Measurements from ENCODE around the gene NFYC. TPM values are rescaled to one million over a fixed set of nuclear protein-coding genes. Genes with fewer than 3 reads are reported as not detected.

Gene NFYC
- total RNA-seq, 1 experiment from 2014 or later = 46.5 TPM

DNA sequence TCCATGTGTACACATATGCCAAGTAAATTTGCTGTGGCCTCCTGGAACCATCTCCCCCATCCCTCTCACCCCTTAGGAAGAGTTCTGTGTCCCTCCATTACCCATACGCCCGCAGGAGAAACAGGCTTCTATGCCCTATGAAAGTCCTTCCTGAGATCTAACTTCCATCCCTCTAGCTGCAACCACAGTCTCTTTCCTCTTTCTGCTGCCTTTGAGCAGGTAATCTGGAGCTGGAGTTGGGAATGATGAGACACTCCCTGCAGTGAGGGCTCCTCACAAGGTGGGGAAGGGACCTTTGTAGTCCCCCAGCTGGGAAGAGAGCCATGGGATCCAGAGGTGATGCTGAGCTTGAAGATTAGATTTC, 90.1 kb downstream of the NFYC start:
- H3K27me3 Mint-ChIP-seq (ENCODE audit: low read depth) = peaks cover 49% of the 10 kb centered on the region
- H3K4me3 Mint-ChIP-seq = peak overlapping the region; percentile 22
- CTCF ChIA-PET = interaction anchor here (1.8 to 3.7 kb wide), 3 partner anchors 8 to 68 kb away, joined by 15 to 41 read pairs (median 18); no protein-coding TSS in a partner anchor

More for the DNA sequence above, 90.1 kb downstream of the NFYC start:
- Mint-ChIP-seq H3K36me3 (peaks cover 13% of the 10 kb centered on the region), H3K9me3 (peaks cover 10% of the 10 kb centered on the region), H3K27ac (no peak overlapping the region), H3K4me1 (peaks cover 27% of the 10 kb centered on the region)
- DNase-seq (ENCODE audit: low spot score) (no peak), ATAC-seq (no peak)
- TF ChIP-seq, protein P1, sequence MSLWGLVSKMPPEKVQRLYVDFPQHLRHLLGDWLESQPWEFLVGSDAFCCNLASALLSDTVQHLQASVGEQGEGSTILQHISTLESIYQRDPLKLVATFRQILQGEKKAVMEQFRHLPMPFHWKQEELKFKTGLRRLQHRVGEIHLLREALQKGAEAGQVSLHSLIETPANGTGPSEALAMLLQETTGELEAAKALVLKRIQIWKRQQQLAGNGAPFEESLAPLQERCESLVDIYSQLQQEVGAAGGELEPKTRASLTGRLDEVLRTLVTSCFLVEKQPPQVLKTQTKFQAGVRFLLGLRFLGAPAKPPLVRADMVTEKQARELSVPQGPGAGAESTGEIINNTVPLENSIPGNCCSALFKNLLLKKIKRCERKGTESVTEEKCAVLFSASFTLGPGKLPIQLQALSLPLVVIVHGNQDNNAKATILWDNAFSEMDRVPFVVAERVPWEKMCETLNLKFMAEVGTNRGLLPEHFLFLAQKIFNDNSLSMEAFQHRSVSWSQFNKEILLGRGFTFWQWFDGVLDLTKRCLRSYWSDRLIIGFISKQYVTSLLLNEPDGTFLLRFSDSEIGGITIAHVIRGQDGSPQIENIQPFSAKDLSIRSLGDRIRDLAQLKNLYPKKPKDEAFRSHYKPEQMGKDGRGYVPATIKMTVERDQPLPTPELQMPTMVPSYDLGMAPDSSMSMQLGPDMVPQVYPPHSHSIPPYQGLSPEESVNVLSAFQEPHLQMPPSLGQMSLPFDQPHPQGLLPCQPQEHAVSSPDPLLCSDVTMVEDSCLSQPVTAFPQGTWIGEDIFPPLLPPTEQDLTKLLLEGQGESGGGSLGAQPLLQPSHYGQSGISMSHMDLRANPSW (CRISPR knock-in tag; conservative IDR thresholded peaks at IDR 0.05; ENCODE audit: low read depth) = no peak
- TF ChIP-seq FOXJ3 (CRISPR knock-in tag; IDR thresholded peaks at IDR 0.05; ENCODE audit: borderline replicate concordance) (no peak), EMX1 (CRISPR knock-in tag; IDR thresholded peaks at IDR 0.05) (no peak), PRRX2 (CRISPR knock-in tag; IDR thresholded peaks at IDR 0.05) (no peak), CBFB (CRISPR knock-in tag; IDR thresholded peaks at IDR 0.05; ENCODE audit: low read depth) (no peak), JUN (CRISPR knock-in tag; IDR thresholded peaks at IDR 0.05) (no peak), TEAD1 (CRISPR knock-in tag; IDR thresholded peaks at IDR 0.05) (no peak), NR1H2 (CRISPR knock-in tag; IDR thresholded peaks at IDR 0.05) (no peak), ZNF317 (CRISPR knock-in tag; IDR thresholded peaks at IDR 0.05; ENCODE audit: borderline replicate concordance, low read depth) (no peak), NFYB (CRISPR knock-in tag; conservative IDR thresholded peaks at IDR 0.05; ENCODE audit: low read depth) (no peak), ESRRA (CRISPR knock-in tag; IDR thresholded peaks at IDR 0.05; ENCODE audit: borderline replicate concordance) (no peak), ZNF423 (CRISPR knock-in tag; IDR thresholded peaks at IDR 0.05) (no peak), SOX15 (CRISPR knock-in tag; IDR thresholded peaks at IDR 0.05) (no peak), OVOL2 (CRISPR knock-in tag; IDR thresholded peaks at IDR 0.05; ENCODE audit: borderline replicate concordance) (no peak)
- TF ChIP-seq, protein P2, sequence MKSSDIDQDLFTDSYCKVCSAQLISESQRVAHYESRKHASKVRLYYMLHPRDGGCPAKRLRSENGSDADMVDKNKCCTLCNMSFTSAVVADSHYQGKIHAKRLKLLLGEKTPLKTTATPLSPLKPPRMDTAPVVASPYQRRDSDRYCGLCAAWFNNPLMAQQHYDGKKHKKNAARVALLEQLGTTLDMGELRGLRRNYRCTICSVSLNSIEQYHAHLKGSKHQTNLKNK (CRISPR knock-in tag; IDR thresholded peaks at IDR 0.05) = no peak
- TF ChIP-seq, protein P3, sequence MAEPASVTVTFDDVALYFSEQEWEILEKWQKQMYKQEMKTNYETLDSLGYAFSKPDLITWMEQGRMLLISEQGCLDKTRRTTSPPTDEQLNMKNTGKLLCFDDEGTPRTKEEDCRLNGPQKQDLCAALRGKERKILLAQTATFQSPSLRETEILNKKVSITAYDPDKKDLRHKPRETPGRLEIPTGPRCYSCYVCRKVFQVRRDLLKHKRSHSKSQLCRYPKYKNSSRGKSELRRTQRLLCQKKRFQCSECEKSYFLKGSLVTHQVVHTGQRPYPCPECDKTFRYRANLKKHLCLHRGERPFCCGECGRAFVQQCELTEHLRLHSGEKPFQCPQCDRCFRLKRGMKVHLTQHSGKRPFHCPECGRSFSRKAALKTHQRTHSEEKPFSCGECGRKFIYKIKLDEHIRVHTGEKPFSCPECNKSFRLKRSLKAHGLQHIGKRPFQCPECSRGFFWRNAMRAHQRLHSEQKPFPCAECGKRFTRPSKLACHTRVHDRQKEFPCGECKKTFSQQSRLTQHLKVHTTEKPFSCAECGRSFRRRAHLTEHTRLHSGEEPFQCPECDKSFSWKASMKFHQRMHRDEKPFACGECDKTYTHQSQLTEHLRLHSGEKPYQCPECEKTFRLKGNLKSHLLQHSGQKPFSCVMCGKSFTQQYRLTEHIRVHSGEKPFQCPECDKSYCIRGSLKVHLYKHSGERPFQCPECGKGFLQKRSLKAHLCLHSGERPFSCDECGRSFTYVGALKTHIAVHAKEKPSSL (CRISPR knock-in tag; conservative IDR thresholded peaks at IDR 0.05) = no peak
- TF ChIP-seq, protein P4, sequence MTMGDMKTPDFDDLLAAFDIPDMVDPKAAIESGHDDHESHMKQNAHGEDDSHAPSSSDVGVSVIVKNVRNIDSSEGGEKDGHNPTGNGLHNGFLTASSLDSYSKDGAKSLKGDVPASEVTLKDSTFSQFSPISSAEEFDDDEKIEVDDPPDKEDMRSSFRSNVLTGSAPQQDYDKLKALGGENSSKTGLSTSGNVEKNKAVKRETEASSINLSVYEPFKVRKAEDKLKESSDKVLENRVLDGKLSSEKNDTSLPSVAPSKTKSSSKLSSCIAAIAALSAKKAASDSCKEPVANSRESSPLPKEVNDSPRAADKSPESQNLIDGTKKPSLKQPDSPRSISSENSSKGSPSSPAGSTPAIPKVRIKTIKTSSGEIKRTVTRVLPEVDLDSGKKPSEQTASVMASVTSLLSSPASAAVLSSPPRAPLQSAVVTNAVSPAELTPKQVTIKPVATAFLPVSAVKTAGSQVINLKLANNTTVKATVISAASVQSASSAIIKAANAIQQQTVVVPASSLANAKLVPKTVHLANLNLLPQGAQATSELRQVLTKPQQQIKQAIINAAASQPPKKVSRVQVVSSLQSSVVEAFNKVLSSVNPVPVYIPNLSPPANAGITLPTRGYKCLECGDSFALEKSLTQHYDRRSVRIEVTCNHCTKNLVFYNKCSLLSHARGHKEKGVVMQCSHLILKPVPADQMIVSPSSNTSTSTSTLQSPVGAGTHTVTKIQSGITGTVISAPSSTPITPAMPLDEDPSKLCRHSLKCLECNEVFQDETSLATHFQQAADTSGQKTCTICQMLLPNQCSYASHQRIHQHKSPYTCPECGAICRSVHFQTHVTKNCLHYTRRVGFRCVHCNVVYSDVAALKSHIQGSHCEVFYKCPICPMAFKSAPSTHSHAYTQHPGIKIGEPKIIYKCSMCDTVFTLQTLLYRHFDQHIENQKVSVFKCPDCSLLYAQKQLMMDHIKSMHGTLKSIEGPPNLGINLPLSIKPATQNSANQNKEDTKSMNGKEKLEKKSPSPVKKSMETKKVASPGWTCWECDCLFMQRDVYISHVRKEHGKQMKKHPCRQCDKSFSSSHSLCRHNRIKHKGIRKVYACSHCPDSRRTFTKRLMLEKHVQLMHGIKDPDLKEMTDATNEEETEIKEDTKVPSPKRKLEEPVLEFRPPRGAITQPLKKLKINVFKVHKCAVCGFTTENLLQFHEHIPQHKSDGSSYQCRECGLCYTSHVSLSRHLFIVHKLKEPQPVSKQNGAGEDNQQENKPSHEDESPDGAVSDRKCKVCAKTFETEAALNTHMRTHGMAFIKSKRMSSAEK (CRISPR knock-in tag; IDR thresholded peaks at IDR 0.05; ENCODE audit: borderline replicate concordance) = no peak
- TF ChIP-seq, protein P5, sequence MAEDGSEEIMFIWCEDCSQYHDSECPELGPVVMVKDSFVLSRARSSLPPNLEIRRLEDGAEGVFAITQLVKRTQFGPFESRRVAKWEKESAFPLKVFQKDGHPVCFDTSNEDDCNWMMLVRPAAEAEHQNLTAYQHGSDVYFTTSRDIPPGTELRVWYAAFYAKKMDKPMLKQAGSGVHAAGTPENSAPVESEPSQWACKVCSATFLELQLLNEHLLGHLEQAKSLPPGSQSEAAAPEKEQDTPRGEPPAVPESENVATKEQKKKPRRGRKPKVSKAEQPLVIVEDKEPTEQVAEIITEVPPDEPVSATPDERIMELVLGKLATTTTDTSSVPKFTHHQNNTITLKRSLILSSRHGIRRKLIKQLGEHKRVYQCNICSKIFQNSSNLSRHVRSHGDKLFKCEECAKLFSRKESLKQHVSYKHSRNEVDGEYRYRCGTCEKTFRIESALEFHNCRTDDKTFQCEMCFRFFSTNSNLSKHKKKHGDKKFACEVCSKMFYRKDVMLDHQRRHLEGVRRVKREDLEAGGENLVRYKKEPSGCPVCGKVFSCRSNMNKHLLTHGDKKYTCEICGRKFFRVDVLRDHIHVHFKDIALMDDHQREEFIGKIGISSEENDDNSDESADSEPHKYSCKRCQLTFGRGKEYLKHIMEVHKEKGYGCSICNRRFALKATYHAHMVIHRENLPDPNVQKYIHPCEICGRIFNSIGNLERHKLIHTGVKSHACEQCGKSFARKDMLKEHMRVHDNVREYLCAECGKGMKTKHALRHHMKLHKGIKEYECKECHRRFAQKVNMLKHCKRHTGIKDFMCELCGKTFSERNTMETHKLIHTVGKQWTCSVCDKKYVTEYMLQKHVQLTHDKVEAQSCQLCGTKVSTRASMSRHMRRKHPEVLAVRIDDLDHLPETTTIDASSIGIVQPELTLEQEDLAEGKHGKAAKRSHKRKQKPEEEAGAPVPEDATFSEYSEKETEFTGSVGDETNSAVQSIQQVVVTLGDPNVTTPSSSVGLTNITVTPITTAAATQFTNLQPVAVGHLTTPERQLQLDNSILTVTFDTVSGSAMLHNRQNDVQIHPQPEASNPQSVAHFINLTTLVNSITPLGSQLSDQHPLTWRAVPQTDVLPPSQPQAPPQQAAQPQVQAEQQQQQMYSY (CRISPR knock-in tag; IDR thresholded peaks at IDR 0.05) = no peak
- POLR2A ChIA-PET = interaction anchor here (0.9 kb wide), 1 partner anchor 81 kb away, joined by 3 read pairs; the partner anchor contains the start of gene CITED4
